ENCODE results near the gene GPR37.
A peak's percentile ranks its signal among the peaks of the same experiment; 100 is the strongest.

GPR37 gene

DNA sequence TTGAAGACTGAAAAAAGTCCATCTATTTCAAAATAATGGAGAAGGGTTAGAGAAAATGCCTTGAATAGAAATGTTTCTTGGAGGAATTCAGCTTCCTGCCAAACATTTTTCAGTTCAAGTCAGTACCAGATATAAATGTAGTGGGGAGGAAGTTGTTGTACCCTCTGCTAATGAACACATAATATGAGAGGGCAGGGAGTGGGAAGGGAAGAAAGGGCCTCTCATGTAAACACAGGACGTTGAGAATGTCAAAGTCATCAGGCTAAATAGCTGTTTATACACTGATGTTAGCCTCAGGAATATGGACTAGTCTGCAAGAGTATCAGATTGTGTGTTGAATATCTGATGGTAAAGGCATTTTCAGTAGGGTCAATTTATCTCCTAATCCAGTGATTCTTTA, 37.0 kb downstream of the GPR37 start:
- TF ChIP-seq TCF4 (CRISPR knock-in tag; IDR thresholded peaks at IDR 0.05; ENCODE audit: borderline replicate concordance) (no peak), SNAI2 (CRISPR knock-in tag; IDR thresholded peaks at IDR 0.05) (no peak)
- no peak for ATAC-seq

GRCh38 chr7:124724507-124725192, 40.9 kb downstream of the GPR37 start:
- no peak for TF ChIP-seq SNAI2 (CRISPR knock-in tag; IDR thresholded peaks at IDR 0.05)
- TF ChIP-seq ARNTL (CRISPR knock-in tag; IDR thresholded peaks at IDR 0.05; ENCODE audit: borderline replicate concordance, low read depth), result no peak
- no peak for TF ChIP-seq ZFP30 (CRISPR knock-in tag; IDR thresholded peaks at IDR 0.05)
- no peak for TF ChIP-seq ISL1 (CRISPR knock-in tag; IDR thresholded peaks at IDR 0.05)
- no peak for TF ChIP-seq CSRNP3 (CRISPR knock-in tag; IDR thresholded peaks at IDR 0.05)
- no peak for TF ChIP-seq BACH2 (CRISPR knock-in tag; IDR thresholded peaks at IDR 0.05; ENCODE audit: borderline replicate concordance)
- TF ChIP-seq OSR1 (CRISPR knock-in tag; IDR thresholded peaks at IDR 0.05), result no peak
- no peak for TF ChIP-seq RARB (CRISPR knock-in tag; IDR thresholded peaks at IDR 0.05)
- no peak for ATAC-seq

DNA sequence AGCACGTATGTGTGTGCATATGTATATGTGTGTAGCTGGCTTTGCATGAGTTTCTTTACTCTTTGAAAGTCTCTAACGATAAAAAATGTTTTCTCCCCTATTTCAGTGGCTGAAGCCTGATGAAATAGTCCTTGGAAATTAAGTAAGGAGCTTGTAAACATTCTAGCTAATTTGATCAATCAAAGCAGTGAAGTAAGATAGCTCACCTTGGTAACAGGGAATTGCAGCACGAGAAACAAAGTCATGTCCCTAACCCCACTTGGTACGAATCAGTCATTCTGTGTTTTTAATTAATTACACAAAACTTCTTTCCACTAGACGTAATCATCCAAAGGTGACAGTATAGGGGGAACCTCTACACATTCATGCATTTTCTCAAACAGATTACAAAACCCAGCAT, 41.5 kb downstream of the GPR37 start:
- TF ChIP-seq ARNTL (CRISPR knock-in tag; IDR thresholded peaks at IDR 0.05; ENCODE audit: borderline replicate concordance, low read depth) (no peak), GLIS3 (CRISPR knock-in tag; IDR thresholded peaks at IDR 0.05) (no peak), ESRRG (CRISPR knock-in tag; IDR thresholded peaks at IDR 0.05) (no peak)
- TF ChIP-seq, protein P1, sequence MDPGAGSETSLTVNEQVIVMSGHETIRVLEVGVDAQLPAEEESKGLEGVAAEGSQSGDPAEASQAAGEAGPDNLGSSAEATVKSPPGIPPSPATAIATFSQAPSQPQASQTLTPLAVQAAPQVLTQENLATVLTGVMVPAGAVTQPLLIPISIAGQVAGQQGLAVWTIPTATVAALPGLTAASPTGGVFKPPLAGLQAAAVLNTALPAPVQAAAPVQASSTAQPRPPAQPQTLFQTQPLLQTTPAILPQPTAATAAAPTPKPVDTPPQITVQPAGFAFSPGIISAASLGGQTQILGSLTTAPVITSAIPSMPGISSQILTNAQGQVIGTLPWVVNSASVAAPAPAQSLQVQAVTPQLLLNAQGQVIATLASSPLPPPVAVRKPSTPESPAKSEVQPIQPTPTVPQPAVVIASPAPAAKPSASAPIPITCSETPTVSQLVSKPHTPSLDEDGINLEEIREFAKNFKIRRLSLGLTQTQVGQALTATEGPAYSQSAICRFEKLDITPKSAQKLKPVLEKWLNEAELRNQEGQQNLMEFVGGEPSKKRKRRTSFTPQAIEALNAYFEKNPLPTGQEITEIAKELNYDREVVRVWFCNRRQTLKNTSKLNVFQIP (CRISPR knock-in tag; IDR thresholded peaks at IDR 0.05; ENCODE audit: borderline replicate concordance, low read depth), result no peak
- TF ChIP-seq, protein P2, sequence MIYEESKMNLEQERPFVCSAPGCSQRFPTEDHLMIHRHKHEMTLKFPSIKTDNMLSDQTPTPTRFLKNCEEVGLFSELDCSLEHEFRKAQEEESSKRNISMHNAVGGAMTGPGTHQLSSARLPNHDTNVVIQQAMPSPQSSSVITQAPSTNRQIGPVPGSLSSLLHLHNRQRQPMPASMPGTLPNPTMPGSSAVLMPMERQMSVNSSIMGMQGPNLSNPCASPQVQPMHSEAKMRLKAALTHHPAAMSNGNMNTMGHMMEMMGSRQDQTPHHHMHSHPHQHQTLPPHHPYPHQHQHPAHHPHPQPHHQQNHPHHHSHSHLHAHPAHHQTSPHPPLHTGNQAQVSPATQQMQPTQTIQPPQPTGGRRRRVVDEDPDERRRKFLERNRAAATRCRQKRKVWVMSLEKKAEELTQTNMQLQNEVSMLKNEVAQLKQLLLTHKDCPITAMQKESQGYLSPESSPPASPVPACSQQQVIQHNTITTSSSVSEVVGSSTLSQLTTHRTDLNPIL (CRISPR knock-in tag; IDR thresholded peaks at IDR 0.05; ENCODE audit: low read depth), result no peak
- ATAC-seq, result no peak

DNA sequence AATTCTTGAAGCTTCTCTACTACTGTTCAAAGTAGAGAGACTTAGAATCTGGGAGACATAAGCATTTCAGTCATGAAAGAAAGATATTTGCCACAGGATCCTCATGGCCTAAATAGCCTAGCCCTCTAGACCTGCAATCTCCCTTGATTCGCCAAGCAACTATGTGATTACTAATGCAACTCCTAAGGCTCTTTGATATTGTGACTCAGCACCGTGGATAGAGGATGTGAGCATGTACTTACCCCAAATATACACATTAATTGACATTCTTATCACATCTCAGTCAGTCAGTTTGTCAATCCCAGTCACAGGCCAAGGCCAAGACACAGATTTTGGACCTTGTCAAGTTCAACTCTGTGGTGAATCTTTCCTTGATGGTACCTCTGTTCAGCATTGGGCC, 42.6 kb downstream of the GPR37 start:
- TF ChIP-seq ZFP3 (CRISPR knock-in tag; IDR thresholded peaks at IDR 0.05), result peak; percentile 67; the same call in 1 of the 2 replicates
- no peak for TF ChIP-seq SNAI2 (CRISPR knock-in tag; IDR thresholded peaks at IDR 0.05)
- no peak for TF ChIP-seq CSRNP3 (CRISPR knock-in tag; IDR thresholded peaks at IDR 0.05)
- no peak for TF ChIP-seq ESRRG (CRISPR knock-in tag; IDR thresholded peaks at IDR 0.05)
- TF ChIP-seq TOX (CRISPR knock-in tag; IDR thresholded peaks at IDR 0.05; ENCODE audit: borderline replicate concordance), result no peak
- TF ChIP-seq ISL1 (CRISPR knock-in tag; IDR thresholded peaks at IDR 0.05), result peak; percentile 73
- no peak for TF ChIP-seq GLIS3 (CRISPR knock-in tag; IDR thresholded peaks at IDR 0.05)
- no peak for TF ChIP-seq ZNF565 (CRISPR knock-in tag; conservative IDR thresholded peaks at IDR 0.05; ENCODE audit: low read depth)
- no peak for TF ChIP-seq PPARA (CRISPR knock-in tag; IDR thresholded peaks at IDR 0.05; ENCODE audit: borderline replicate concordance)
- TF ChIP-seq ZNF70 (CRISPR knock-in tag; IDR thresholded peaks at IDR 0.05), result no peak
- TF ChIP-seq, protein P3, sequence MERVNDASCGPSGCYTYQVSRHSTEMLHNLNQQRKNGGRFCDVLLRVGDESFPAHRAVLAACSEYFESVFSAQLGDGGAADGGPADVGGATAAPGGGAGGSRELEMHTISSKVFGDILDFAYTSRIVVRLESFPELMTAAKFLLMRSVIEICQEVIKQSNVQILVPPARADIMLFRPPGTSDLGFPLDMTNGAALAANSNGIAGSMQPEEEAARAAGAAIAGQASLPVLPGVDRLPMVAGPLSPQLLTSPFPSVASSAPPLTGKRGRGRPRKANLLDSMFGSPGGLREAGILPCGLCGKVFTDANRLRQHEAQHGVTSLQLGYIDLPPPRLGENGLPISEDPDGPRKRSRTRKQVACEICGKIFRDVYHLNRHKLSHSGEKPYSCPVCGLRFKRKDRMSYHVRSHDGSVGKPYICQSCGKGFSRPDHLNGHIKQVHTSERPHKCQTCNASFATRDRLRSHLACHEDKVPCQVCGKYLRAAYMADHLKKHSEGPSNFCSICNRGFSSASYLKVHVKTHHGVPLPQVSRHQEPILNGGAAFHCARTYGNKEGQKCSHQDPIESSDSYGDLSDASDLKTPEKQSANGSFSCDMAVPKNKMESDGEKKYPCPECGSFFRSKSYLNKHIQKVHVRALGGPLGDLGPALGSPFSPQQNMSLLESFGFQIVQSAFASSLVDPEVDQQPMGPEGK (CRISPR knock-in tag; IDR thresholded peaks at IDR 0.05; ENCODE audit: borderline replicate concordance), result no peak
- no peak for TF ChIP-seq ZNF8 (CRISPR knock-in tag; IDR thresholded peaks at IDR 0.05)
- TF ChIP-seq TCF4 (CRISPR knock-in tag; IDR thresholded peaks at IDR 0.05; ENCODE audit: borderline replicate concordance), result no peak
- TF ChIP-seq CSDC2 (CRISPR knock-in tag; IDR thresholded peaks at IDR 0.05), result no peak
- no peak for TF ChIP-seq RARB (CRISPR knock-in tag; IDR thresholded peaks at IDR 0.05)
- ATAC-seq, result no peak
